Measurements from ENCODE around the gene IGSF21.

The IGSF21 gene

DNA sequence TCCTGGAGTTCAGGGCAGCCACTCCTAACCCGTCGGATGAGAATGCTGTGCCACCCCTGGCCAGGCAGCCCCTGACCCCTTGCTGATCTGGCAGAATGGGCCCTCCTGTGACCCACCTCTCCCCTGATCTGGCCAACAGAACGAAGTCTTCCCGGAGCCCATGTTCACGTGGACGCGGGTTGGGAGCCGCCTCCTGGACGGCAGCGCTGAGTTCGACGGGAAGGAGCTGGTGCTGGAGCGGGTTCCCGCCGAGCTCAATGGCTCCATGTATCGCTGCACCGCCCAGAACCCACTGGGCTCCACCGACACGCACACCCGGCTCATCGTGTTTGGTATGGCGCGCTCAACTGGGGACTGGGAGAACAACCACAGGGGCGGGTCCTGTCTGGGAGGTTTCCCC, 269.1 kb downstream of the IGSF21 start:
- DNase-seq, result no peak

- DNase-seq, result no peak
Measured at GRCh38 chr1:18380288-18380687, 272.7 kb downstream of the IGSF21 start.

- no peak for DNase-seq
Measured at GRCh38 chr1:18384059-18384458, 276.5 kb downstream of the IGSF21 start.

DNA sequence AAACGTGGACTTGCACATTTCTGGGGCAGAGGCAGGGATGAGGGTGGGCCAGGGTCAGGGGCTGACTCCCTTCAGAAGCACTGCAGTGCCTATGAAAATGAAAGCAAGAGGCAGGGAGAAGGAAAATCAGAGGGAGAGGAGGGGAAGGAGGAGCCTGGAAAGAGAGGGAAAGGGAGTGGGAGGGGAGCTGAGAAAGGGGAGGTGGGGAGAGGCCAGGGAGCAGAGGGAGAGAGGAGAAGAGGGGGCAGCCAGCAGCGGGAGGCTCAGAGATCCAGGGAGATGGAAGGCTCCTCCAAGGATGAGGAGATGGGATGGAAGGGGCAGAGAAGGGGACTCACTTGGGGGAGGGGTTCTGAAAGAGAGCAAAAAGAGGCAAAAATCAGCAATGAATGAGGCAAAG, 276.9 kb downstream of the IGSF21 start:
- DNase-seq, result no peak

DNA sequence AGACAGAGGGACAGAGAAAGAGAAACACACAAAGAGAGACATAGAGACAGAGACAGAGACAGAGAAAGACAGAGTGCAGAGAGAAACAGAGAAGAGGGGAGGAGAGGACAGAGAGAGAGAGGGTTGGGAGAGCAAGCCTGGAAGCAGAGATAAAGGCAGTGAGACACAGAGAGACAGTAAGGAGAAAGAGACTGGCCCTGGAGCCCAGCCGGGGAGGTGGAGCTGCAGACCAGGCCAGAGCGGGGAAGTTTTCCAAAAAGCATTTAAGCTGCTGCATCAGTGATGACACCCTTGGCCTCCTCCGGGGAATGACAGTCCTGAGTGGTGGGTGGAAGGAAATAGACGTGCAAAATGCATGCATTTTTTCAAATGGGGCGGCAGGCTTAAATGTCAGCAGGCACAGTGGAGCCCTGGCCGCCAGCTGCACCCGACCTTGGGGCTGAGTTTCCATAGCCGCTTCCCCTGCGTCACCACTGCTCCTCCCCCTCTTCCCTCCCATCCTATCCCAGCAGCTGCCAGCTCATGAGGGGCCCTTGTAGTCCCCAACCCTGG, 277.7 kb downstream of the IGSF21 start:
- no peak for DNase-seq

GRCh38 chr1:18386591-18386990, 279.0 kb downstream of the IGSF21 start:
- no peak for DNase-seq

- no peak for DNase-seq
Measured at GRCh38 chr1:18387307-18387706, 279.7 kb downstream of the IGSF21 start.

- DNase-seq, result no peak
Measured at GRCh38 chr1:18390953-18391352, 283.4 kb downstream of the IGSF21 start.

DNA sequence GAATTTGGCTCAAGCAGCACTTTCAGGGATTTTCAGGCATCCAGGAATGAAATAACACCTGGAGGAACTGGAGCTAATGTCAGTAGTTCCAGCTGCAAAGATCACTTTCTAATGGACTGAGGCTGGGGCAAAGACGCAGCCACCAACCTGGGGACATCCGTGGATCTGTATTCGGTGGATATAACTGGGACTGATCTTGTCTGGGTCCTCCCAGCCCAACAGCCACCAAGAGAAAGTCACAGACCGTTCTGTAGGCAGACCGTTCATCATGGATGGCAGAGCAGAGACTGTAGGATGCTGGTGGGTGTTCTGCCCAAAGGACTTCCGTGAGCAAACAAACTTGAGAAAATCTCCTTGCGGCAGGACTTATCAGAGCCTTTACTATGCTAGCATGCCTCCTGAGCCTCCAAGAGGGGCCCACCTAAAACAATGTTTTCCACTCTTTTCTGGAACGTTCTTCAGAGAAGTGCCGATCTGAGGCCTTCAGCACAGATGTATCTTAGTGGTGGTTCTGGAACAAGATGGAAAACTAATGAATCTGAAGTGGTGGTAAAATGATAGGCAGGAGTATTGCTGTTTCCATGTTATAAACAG, 287.1 kb downstream of the IGSF21 start:
- no peak for DNase-seq

DNA sequence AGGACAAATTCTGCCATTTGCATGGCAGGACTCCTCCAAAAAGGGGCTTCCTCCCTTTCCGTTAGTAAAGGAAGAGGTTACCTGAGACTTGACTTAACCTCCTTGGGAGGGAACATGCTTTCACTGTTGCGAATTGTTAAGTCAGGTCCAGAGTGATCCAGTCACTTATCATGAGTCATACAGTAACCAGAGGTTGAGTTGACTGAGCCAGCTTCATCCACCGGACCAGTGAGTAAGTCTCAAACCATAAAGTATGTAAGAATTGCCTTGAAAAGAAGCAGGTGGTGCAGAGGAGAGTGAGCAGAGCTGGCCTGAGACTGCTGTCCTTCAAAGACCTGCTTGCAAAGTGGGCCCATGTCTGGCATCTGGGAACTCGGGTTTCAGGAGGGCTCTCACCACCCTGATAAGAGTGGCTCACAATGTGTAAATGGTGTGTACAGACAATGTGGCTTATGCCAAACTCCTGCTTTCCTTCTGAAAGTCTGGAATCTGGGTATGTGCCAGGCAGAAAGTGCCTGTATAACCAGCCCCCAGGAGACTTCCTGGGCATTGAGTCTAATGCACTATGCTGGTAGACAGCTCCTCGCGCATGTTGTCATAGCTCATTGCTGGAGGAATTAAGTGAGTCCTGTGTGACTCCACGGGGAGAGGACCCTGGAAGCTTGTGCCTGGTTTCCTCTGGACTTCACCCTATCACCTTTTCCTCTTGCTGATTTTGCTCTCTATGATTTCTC, 288.8 kb downstream of the IGSF21 start:
- no peak for DNase-seq

DNA sequence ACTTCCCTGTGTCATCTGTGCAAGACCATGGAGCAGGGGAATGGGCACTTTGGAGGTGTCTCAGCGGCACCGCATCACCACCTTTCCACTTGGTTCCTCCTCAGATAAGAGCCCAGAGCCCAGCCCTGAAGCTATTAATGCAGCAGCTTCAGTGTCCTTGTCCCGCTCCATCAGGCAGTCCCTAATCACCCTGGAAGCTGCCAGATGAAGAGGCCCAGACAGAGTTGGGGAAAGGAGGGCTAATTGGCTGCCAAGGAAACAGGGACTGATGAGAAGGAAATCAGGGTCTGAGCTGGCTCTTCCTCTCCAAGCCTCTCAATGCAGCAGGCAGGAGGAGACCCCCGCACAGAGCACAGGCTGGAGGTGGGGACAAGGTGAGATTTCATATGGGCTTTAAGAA, 290.0 kb downstream of the IGSF21 start:
- DNase-seq, result no peak

GRCh38 chr1:18398791-18399530, 291.4 kb downstream of the IGSF21 start:
- DNase-seq, result no peak

DNA sequence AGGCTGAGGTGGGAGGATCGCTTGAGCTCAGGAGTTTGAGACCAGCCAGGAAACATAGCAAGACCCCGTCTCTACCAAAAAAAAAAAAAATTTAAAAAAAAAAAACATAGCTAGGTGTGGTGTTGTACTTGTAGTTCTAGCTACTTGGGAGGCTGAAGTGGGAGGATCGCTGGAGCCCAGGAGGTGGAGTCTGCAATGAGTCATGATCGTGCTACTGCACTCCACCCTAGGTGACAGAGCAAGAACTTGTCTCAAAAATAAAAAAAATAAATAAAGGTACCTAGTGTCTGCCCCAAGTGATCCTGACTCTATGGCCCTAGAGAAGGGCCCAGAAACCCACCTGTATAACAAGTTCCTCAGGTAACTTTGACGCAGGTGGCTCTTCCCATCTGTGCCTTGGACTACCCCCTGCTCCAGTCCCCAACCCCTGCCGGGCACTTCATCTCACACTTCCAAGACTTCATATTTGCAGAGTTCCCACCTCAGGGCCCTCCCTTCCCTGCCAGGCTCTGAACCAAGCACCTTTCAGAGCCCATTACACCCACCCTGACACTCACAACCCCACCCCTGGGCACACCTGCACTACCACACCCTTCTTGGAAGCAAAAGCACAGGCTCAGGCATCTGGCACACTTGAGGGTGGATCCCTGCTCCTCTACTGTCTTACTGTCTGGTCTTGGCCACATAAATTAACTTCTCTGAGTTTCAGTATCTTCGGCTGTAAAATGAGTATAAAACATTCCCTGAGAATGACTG, 292.9 kb downstream of the IGSF21 start:
- no peak for DNase-seq

- no peak for DNase-seq
Measured at GRCh38 chr1:18401921-18402320, 294.3 kb downstream of the IGSF21 start.

- no peak for DNase-seq
Measured at GRCh38 chr1:18404460-18404859, 296.9 kb downstream of the IGSF21 start.

- no peak for DNase-seq
Measured at GRCh38 chr1:18407166-18408045, 299.8 kb downstream of the IGSF21 start.

DNA sequence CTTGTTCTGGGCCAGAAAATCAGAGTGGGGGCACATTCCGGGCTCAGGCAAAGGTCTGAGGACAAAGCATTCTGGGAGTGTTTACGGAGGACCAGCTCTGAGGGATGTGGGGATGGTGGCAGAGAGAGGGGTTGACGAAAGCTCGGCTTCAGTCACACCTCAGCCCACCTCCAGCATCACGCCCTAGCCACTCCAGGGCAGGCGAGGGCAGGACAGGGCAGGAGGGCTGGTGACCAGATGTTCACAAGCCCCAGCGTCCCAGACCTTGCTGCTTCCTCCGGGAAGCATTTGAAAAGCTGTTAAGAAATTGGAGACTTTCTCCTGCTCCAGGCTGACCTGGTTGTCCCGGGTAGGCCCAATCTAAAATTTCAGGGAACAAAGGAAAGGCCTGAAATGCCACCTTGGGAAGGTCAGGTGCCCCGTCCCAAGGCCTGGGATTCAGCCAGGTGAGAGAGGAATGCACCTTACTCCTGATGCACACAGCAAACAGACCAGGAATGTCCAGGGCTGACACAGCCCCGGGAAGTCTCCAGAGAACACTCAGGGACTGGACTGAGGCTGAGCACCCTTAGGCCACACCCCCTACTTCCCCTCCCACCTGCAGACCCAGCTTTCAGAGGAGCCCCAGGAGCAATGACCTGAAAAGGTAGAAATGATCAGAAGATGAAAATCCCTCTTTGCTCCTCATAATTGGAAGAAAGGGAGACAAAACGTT, 301.2 kb downstream of the IGSF21 start:
- no peak for DNase-seq

GRCh38 chr1:18409609-18410237, 302.1 kb downstream of the IGSF21 start:
- DNase-seq, result no peak

- no peak for DNase-seq
Measured at GRCh38 chr1:18410407-18410806, 302.8 kb downstream of the IGSF21 start.

DNA sequence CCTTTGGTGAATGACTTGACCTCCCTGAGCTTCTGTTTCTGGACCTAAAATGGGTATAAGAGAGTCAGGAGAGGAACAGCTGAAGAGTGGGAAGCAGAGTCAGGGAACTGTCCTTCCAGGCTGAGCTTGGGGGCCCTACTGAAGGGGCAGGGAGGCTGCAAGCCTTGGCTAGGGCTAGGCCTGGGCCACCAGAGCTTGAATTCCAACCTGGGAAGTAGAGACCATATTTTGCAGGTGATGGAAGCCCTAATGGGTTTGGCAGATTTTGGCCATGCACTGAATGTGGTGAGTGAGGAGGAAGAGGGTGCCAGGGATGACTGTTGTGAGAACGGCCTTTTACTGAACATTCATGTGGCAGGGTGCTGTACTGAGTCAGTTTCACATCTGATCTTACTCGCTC, 303.7 kb downstream of the IGSF21 start:
- DNase-seq, result no peak

All from NCI-H510A treated with DMSO at 0.1 percent for 48 hours (cell line).